Renal cortex interstitium (tissue), 11 donors: ENCODE results near the gene SPATA20. TPM values are rescaled to one million over a fixed set of nuclear protein-coding genes. Genes with fewer than 3 reads are reported as not detected.

Experiments used
- DNase-seq, 11 donors: peaks; one replicate each; pipeline ENCODE4 v3.0.0-alpha.2; 2013; ENCODE audit warnings: low read depth in 9 of 11, low spot score in 4 of 11; ENCODE audit errors: extremely low read depth in 1 of 11
- polyA plus RNA-seq, 3 donors: library from polyadenylated mRNA; unstranded; fragments of 120-200 nt; gene quantifications; one replicate each; pipeline ENCODE4 v1.2.1, GENCODE V29; 2013; ENCODE audit not compliant: insufficient read length in 3 of 3

The SPATA20 gene
- polyA plus RNA-seq, 3 donors: 49.4 to 69.7 (median 55.5) TPM

DNA sequence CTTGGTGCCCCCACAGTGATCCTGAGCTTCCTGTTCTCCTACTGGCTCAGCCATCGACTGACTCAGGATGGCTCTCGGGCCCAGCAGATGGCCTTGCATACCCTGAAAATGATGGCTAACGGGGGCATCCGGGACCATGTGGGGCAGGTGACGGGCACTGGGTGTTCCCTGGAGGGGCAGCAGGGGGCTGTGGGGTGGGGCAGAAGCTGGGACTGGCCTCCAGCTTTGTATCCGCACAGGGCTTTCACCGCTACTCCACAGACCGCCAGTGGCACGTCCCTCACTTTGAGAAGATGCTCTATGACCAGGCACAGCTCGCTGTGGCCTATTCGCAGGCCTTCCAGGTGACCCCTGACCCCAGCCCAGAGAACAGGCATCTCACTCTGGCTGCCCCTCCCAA, 3.0 kb downstream of the SPATA20 start:
- no peak for DNase-seq

DNA sequence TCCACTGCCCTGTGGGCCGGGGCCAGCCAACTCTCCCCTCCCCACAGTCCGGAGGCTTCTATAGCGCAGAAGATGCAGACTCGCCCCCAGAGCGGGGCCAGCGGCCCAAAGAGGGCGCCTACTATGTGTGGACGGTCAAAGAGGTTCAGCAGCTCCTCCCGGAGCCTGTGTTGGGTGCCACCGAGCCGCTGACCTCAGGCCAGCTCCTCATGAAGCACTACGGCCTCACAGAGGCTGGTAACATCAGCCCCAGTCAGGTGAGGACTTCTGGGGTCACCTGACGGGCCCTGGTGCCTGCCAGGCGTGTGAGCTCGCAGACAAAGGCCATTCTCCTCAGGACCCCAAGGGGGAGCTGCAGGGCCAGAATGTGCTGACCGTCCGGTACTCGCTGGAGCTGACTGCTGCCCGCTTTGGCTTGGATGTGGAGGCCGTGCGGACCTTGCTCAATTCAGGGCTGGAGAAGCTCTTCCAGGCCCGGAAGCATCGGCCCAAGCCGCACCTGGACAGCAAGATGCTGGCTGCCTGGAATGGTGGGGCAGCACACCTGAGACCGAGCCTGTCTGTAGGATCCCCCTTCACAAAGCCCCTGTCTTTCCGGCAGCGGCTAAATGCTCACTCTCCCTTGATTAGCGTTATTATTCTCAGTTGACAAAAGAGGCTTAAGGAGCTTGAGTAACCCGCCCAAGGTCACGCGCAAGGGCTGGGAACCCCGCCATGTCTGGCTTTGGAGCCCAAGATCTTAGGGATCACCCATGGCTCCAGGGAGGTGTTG, 3.9 kb downstream of the SPATA20 start:
- peak in 4 of 11 donors; percentile 78 to 86 (median 82) for DNase-seq

GRCh38 chr17:50551433-50551815, 4.5 kb downstream of the SPATA20 start:
- DNase-seq: no peak

GRCh38 chr17:50551884-50552283, 4.9 kb downstream of the SPATA20 start:
- no peak for DNase-seq

GRCh38 chr17:50554201-50554600, 7.2 kb downstream of the SPATA20 start:
- no peak for DNase-seq

DNA sequence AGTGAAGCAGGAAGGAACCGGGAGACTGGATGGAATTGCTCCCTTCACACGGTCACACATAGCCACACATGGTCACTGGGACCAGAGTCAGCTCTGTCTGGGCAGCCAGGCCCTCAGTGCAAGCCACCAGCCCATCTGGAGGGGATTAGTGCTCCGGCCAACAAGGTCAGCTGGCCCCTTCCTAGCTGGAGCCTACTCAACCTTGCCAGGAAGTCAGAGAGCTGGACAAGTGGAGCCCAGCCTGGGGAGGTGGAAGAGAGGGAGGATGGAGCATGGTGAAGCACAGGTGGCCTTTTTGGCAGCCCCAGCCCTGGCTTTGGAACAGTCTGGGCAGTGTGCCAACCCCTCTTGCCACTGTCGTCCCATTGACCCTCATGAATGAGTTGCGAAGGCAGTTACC, 9.8 kb downstream of the SPATA20 start:
- no peak for DNase-seq

DNA sequence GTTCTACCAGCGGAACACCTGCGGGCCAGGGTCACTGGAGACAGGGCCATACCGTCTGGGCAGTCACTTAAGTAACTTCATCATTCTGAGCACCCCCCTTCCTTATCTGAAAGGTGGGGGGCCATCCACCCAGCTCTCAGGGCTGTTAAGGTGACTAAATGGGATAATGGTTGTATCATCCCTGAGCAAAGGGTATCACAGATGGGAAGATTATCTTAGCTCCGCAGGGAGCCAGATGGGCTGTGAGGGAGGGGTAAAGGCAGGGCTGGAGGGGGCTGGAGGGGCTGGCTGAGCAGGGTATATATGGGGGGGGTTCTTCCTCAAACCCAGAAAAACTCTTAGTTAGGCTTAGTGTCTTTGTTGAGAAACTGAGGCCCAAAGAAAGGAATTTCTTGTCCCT, 10.7 kb downstream of the SPATA20 start:
- DNase-seq: no peak

DNA sequence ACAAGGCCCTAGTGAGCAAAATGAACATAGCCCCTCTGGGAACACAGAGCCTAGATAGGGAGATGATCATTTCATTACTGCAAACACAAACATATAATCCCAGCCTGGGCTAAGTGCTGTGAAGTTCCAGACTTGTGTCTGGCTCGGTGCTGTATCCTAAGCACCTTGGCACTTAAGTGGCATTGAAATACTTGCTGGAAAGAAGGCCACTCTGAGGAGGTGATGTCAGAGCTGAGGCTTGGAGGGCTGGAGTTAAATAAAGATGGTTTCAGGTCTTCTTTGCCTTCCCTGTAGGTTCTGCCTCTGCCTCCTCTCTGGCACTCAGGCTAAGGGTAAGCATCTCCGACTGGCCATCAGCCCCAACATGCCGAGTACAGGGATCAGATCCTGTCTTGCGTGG, 11.1 kb downstream of the SPATA20 start:
- DNase-seq: no peak

DNA sequence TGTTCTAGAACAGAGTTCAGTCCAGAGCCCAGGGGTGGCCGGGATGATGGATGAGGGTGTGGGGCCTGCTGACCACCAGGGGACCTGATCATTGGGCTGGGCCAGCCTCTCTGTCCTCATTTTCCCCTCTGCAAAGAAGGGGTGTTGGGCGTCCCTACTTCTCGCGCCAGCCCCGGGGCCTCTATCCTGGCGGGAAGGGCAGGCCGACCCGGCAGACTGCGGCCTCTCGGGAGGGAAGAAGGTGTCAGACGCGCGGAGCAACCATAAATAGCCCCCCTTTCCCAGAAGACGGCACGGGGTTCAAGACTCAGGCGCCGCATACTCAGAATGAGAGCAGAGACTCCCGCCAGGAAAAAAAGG, 11.6 kb downstream of the SPATA20 start:
- no peak for DNase-seq

DNA sequence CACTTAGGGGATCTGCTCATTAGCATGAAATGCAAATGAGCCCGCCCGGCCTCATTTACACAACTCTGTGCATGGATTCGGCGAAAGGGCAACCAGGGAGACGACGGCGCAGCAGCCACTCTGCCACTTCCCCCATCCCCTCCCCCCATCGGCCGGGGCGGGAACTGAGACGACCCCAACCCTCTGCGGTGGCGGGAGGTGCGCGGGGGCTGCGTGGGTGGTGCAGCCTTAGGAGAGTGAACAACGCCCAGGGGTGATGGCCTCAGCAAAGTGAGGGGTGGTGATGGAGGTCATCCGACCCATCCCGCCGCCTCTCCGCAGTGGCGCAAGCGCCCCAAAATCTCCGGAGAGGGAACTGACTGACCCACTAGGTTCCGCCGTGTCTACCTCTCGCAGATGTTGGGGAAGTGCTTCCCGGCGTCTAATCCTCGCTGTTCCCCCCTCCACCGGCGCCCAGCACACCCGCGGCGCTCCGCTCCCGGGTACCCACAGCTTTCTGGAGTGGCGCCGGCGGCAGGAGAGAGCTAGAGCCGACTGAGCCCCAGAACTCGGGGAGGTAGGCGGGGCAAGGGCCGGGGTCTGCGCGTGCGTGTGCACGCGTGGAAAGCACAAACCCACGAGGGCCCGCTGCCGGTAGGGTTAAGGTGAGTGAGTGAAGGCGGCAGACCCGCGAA, 12.1 kb downstream of the SPATA20 start:
- DNase-seq: no peak

- DNase-seq: peak in 1 of 11 donors; percentile 46
These were observed 12.8 kb downstream of the SPATA20 start for GRCh38 chr17:50559674-50560184.

- DNase-seq: peak; percentile 73 to 90 (median 87)
These were observed 13.3 kb downstream of the SPATA20 start, which contains the start of gene CACNA1G for GRCh38 chr17:50560185-50560824. Gene CACNA1G, plus strand, starts transcription at chr17:50560715. Its CDS starts 745 bp downstream, at chr17:50561460.

DNA sequence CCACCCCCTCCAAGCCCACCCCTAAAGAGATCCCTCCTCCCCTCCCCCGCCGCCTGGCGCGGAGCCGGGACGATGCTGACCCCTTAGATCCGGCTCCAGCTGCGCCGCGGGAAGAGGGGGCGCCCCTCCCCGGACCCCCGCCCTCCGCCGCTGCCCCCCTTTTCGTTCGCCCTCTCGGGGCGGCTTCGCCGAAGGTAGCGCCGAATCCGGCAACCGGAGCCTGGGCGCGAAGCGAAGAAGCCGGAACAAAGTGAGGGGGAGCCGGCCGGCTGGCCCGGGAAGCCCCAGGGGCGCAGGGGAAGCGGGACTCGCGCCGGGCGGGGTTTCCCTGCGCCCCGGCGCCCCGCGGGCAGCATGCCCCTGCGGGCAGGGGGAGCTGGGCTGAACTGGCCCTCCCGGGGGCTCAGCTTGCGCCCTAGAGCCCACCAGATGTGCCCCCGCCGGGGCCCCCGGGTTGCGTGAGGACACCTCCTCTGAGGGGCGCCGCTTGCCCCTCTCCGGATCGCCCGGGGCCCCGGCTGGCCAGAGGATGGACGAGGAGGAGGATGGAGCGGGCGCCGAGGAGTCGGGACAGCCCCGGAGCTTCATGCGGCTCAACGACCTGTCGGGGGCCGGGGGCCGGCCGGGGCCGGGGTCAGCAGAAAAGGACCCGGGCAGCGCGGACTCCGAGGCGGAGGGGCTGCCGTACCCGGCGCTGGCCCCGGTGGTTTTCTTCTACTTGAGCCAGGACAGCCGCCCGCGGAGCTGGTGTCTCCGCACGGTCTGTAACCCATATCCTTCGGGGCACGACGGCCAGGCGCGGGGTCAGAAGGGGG, 14.2 kb downstream of the SPATA20 start:
- DNase-seq: no peak

GRCh38 chr17:50561746-50562141, 14.8 kb downstream of the SPATA20 start:
- DNase-seq: no peak

- no peak for DNase-seq
These were observed 15.5 kb downstream of the SPATA20 start for GRCh38 chr17:50562242-50563091.

DNA sequence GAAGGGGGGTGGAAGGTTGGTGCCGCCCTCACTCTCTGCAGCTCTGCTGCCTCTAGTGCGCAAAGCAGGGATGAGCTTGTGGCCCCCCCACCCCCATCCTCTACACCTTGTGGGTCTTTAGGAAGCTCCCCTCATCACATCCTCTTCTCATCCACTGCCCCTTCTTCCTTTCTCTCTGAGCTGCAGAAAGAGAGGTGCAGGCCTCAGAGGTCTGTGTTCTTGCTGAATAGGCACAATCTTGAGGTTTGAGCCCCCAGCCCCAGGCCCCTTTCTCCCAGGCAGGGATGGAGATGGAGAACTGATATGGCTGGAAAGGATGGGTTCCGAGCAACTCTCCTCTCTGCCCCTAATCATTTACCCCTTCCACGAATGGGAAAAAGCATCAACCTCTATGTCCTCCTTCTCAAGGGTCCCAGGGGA, 16.1 kb downstream of the SPATA20 start:
- no peak for DNase-seq

GRCh38 chr17:50564916-50565315, 17.9 kb downstream of the SPATA20 start:
- DNase-seq: peak in 2 of 11 donors; percentile 45 to 54
